T-helper 2 cell treated with Interferon-gamma antibody and Interleukin-4, amounts not matched to agents 100 ng/mL and 5 ng/mL, for 36 hours (primary cell): ENCODE measurements around the gene ALOX5. TPM values are rescaled to one million over a fixed set of nuclear protein-coding genes. Genes with fewer than 3 reads are reported as not detected.
"Not testable (repeated sequence)": the region's sequence is repeated elsewhere in the genome, so short reads cannot be mapped to it uniquely, and the experiment has no call there.

Experiments used
- intact Hi-C: fragments of 100-400 bp; cut with micrococcal nuclease; formaldehyde crosslinking; loops from one replicate; pipeline ENCODE4 v1.15.1; 2023
- total RNA-seq: library from RNA; stranded (reverse); gene quantifications from 2 replicates; pipeline ENCODE4 v1.2.3, GENCODE V29; 2022

Gene ALOX5
- 2.4 and 2.5 TPM in 2 replicates for total RNA-seq

GRCh38 chr10:45373576-45374349 lies at the start of gene ALOX5:
TSS of gene ALOX5 (plus strand) at chr10:45374216. CDS start at chr10:45374280, 64 bp downstream.
- intact Hi-C loops, result no loop called here

DNA sequence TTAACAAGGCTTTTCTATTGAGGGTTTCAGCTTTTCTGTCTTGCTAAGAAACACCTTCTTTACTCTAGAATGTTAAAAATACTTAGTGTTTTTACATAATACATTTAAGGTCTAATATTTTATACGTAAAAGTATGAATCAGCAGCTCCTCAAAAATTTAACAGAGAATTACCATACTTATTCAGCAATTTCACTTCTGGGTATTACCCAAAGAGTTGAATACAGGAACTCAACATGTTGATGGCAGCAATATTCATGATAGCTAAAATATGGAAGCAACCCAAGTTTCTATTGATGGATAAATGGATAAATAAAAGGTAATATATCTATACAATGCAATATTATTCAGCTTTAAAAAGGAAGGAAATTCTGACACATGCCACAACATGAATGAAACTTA lies 48.9 kb upstream of the ALOX5 start:
- intact Hi-C loops, result no loop called here

- intact Hi-C loops, result not testable (repeated sequence)
These were observed 47.2 kb upstream of the ALOX5 start for GRCh38 chr10:45326864-45327263.

- intact Hi-C loops, result not testable (repeated sequence)
These were observed 42.2 kb upstream of the ALOX5 start for GRCh38 chr10:45331824-45332223.

DNA sequence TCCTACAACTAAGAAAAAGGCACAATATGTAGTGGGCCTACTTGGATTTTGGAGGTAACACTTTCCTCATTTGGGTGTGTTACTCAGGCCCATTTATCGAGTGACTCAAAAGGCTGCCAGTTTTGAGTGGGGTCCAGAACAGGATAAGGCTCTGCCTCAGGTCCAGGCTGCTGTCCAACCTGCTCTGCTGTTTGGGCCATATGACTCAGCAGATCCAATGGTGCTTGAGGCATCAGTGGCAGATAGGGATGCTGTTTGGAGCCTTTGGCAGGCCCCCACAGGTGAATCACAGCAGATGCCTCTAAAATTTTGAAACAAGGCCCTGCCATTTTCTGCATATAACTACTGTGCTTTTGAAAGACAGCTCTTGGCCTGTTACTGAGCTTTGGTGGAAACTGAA lies 34.1 kb upstream of the ALOX5 start:
- intact Hi-C loops, result no loop called here

- intact Hi-C loops, result not testable (repeated sequence)
These were observed 33.6 kb upstream of the ALOX5 start for GRCh38 chr10:45340420-45340819.

GRCh38 chr10:45346652-45347335 lies 27.2 kb upstream of the ALOX5 start:
- intact Hi-C loops, result not testable (repeated sequence)

- intact Hi-C loops, result not testable (repeated sequence)
These were observed 26.6 kb upstream of the ALOX5 start for GRCh38 chr10:45347464-45347863.

- intact Hi-C loops, result not testable (repeated sequence)
These were observed 25.7 kb upstream of the ALOX5 start for GRCh38 chr10:45348196-45348765.

GRCh38 chr10:45353186-45353585 lies 20.8 kb upstream of the ALOX5 start:
- intact Hi-C loops, result no loop called here

GRCh38 chr10:45354261-45354660 lies 19.8 kb upstream of the ALOX5 start:
- intact Hi-C loops, result no loop called here

DNA sequence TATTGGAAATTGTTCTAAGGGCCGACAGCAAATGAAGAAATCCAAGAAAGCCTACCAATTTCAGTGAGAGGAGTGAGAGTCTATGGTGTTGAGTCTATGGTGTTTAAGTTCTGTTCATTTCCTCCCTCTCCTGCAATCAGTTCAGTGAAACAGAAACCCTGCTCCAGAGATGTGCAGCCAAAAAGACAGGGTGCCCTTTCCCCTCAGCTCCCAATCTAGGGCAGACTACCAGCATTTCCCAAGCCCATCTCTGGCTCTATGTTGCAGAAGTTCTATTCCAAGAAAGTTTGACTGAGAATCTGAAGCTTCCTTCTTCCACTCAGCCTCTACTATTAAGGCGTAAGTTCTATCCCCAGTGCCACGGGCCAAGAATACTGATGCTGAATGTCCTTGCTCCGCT lies 18.5 kb upstream of the ALOX5 start:
- intact Hi-C loops, result no loop called here

- intact Hi-C loops, result not testable (repeated sequence)
These were observed 15.1 kb upstream of the ALOX5 start for GRCh38 chr10:45358961-45359360.

GRCh38 chr10:45361983-45362799 lies 11.8 kb upstream of the ALOX5 start:
- intact Hi-C loops, result not testable (repeated sequence)

GRCh38 chr10:45367643-45368042 lies 6.4 kb upstream of the ALOX5 start:
- intact Hi-C loops, result not testable (repeated sequence)

GRCh38 chr10:45368181-45368580 lies 5.8 kb upstream of the ALOX5 start:
- intact Hi-C loops, result no loop called here

GRCh38 chr10:45370202-45370955 lies 3.6 kb upstream of the ALOX5 start:
- intact Hi-C loops, result no loop called here

- intact Hi-C loops, result no loop called here
These were observed 2.5 kb upstream of the ALOX5 start for GRCh38 chr10:45371560-45371959.

GRCh38 chr10:45372251-45372951 lies 1.6 kb upstream of the ALOX5 start:
- intact Hi-C loops, result no loop called here

- intact Hi-C loops, result no loop called here
These were observed 927 bp upstream of the ALOX5 start for GRCh38 chr10:45373003-45373575.
